OCI-LY3 (cell line): ENCODE results near the gene NUDC.

Source experiments
- CTCF ChIP-seq: fragments of 200-600, 300-600 bp; sonication (generic); IDR thresholded peaks from 2 replicates; pipeline ENCODE4 v1.5.1; 2014; ENCODE audit warnings: antibody characterized with exemption, low read length, low read depth
- EZH2phosphoT487 ChIP-seq: fragments of 200-600 bp; shearing (Covaris generic); IDR thresholded peaks from 2 replicates; pipeline ENCODE4 v1.6.1; 2018; ENCODE audit warnings: antibody characterized with exemption, mixed run types, low read depth

GRCh38 chr1:26911399-26912146 is 10.0 kb upstream of the NUDC start:
- TF ChIP-seq CTCF: no peak
- TF ChIP-seq EZH2phosphoT487: no peak
